IMR-90 (cell line): ENCODE results near the gene SNRPE. TPM values are rescaled to one million over a fixed set of nuclear protein-coding genes. Genes with fewer than 3 reads are reported as not detected.

Experiments used
- ATAC-seq: fragments of 200-7000 bp; cut with Tn5 transposase; 2 replicates; pipeline ENCODE4 v1.9.1; 2020; ENCODE audit warnings: low read depth, mild to moderate bottlenecking, moderate library complexity
- BruUV-seq: library from RNA; stranded (reverse); fragments of 400-500 nt; replicated peaks from 2 replicates; lab custom pipeline; 2021; lab: Mats Ljungman, UMichigan
- CTCF ChIA-PET: fragments of 300-600 bp; formaldehyde crosslinking; extraction: SDS; loops from one replicate; lab custom pipeline; 2021; ENCODE audit warnings: antibody characterized with exemption; lab: Yijun Ruan, JAX
- POLR2A ChIA-PET: fragments of 300-600 bp; sonication (Branson Sonifier 250); formaldehyde crosslinking; loops from one replicate; lab custom pipeline; 2022; ENCODE audit warnings: antibody characterized with exemption; ENCODE audit not compliant: unreplicated experiment; lab: Charles Lee
- DNase-seq: peaks from one replicate; pipeline ENCODE4 v3.0.0; 2013
- H2AFZ ChIP-seq: replicated peaks from 2 replicates; pipeline ENCODE3; 2013; ENCODE audit warnings: low read length, mild to moderate bottlenecking; ENCODE audit not compliant: poor library complexity
- H2AK5ac ChIP-seq: 2 replicates; pipeline ENCODE4 v1.6.1; 2013; ENCODE audit warnings: low read depth, low read length, inconsistent platforms
- H2AK9ac ChIP-seq: replicated peaks from 2 replicates; pipeline ENCODE3; 2013; ENCODE audit warnings: mild to moderate bottlenecking, low read depth, low read length, moderate library complexity; ENCODE audit not compliant: poor library complexity
- H2BK120ac ChIP-seq: 2 replicates; pipeline ENCODE4 v1.6.1; 2013; ENCODE audit warnings: low read depth, low read length, inconsistent platforms
- H2BK15ac ChIP-seq: 3 replicates; pipeline ENCODE4 v1.6.1; 2013; ENCODE audit warnings: low read depth, low read length, inconsistent platforms
- H2BK20ac ChIP-seq: 2 replicates; pipeline ENCODE4 v1.6.1; 2013; ENCODE audit warnings: low read depth, mild to moderate bottlenecking, inconsistent platforms, low read length, moderate library complexity
- H2BK5ac ChIP-seq: 2 replicates; pipeline ENCODE4 v1.6.1; 2013; ENCODE audit warnings: mild to moderate bottlenecking, low read depth, low read length, inconsistent platforms; ENCODE audit not compliant: poor library complexity, severe bottlenecking
- H3K14ac ChIP-seq: replicated peaks from 2 replicates; pipeline ENCODE4 v1.6.1; 2013; ENCODE audit warnings: low read depth, low read length, inconsistent platforms
- H3K18ac ChIP-seq: 2 replicates; pipeline ENCODE4 v1.6.1; 2013; ENCODE audit warnings: low read depth, low read length, control low read depth
- H3K23ac ChIP-seq: 2 replicates; pipeline ENCODE4 v1.6.1; 2013; ENCODE audit warnings: low read depth, low read length, inconsistent platforms
- H3K27ac ChIP-seq: 2 replicates; pipeline ENCODE4 v1.5.1; 2013; ENCODE audit warnings: mild to moderate bottlenecking, control low read depth, low read length; ENCODE audit not compliant: insufficient read depth
- H3K27me3 ChIP-seq: 2 replicates; pipeline ENCODE4 v1.6.1; 2013; ENCODE audit warnings: low read length; ENCODE audit not compliant: control insufficient read depth, insufficient read depth
- H3K36me3 ChIP-seq: 2 replicates; pipeline ENCODE4 v1.6.1; 2013; ENCODE audit warnings: low read length, mixed read lengths; ENCODE audit not compliant: control insufficient read depth, insufficient read depth
- H3K4ac ChIP-seq: 2 replicates; pipeline ENCODE4 v1.6.1; 2013; ENCODE audit warnings: low read depth, low read length, inconsistent platforms
- H3K4me1 ChIP-seq: 2 replicates; pipeline ENCODE4 v1.6.1; 2013; ENCODE audit warnings: low read length, mixed read lengths; ENCODE audit not compliant: control insufficient read depth, insufficient read depth
- H3K4me2 ChIP-seq: 2 replicates; pipeline ENCODE4 v1.6.1; 2013; ENCODE audit warnings: low read depth, mild to moderate bottlenecking, control low read depth, low read length, moderate library complexity
- H3K4me3 ChIP-seq: 2 replicates; pipeline ENCODE4 v1.5.1; 2013; ENCODE audit warnings: low read depth, mild to moderate bottlenecking, control low read depth, low read length, moderate library complexity; ENCODE audit not compliant: insufficient read depth
- H3K56ac ChIP-seq: 2 replicates; pipeline ENCODE4 v1.6.1; 2013; ENCODE audit warnings: low read length, inconsistent platforms; ENCODE audit not compliant: insufficient read depth; ENCODE audit errors: extremely low read depth
- H3K79me1 ChIP-seq, 2 experiments: 2 replicates each; pipeline ENCODE4 v1.6.1; 2013; ENCODE audit warnings: low read length in 2 of 2, inconsistent platforms in 1 of 2, low read depth in 1 of 2
- H3K9ac ChIP-seq: 2 replicates; pipeline ENCODE4 v1.6.1; 2013; ENCODE audit warnings: low read depth, low read length, control low read depth
- H3K9me1 ChIP-seq: 2 replicates; pipeline ENCODE4 v1.6.1; 2013; ENCODE audit warnings: low read length, inconsistent platforms; ENCODE audit not compliant: insufficient read depth
- H3K9me3 ChIP-seq: 2 replicates; pipeline ENCODE4 v1.6.1; 2013; ENCODE audit warnings: low read length; ENCODE audit not compliant: control insufficient read depth, insufficient read depth
- H4K20me1 ChIP-seq: 2 replicates; pipeline ENCODE4 v1.6.1; 2013; ENCODE audit warnings: low read length, inconsistent platforms; ENCODE audit not compliant: insufficient read depth
- H4K5ac ChIP-seq: 2 replicates; pipeline ENCODE4 v1.6.1; 2013; ENCODE audit warnings: mild to moderate bottlenecking, low read depth, low read length, control low read depth
- H4K8ac ChIP-seq, 2 experiments: 2 replicates each; pipeline ENCODE4 v1.6.1; 2013; ENCODE audit warnings: low read depth in 2 of 2, low read length in 2 of 2, control low read depth in 1 of 2, inconsistent platforms in 1 of 2
- H4K91ac ChIP-seq: 2 replicates; pipeline ENCODE4 v1.6.1; 2013; ENCODE audit warnings: low read depth, low read length, inconsistent platforms; ENCODE audit not compliant: insufficient read depth
- CHD1 ChIP-seq: IDR thresholded peaks from 2 replicates; pipeline ENCODE4 v1.6.1; 2012; ENCODE audit warnings: low read depth, low read length, improper control_type of control experiment
- RCOR1 ChIP-seq: IDR thresholded peaks from 2 replicates; pipeline ENCODE4 v1.6.1; 2012; ENCODE audit warnings: mild to moderate bottlenecking, low read length, improper control_type of control experiment; ENCODE audit not compliant: insufficient replicate concordance
- USF2 ChIP-seq: fragments of 150-350 bp; IDR thresholded peaks from 2 replicates; pipeline ENCODE4 v1.6.1; 2017; ENCODE audit warnings: mild to moderate bottlenecking, antibody characterized with exemption, low read length, low read depth
- WGBS, 2 experiments: methylation state at CpG; one replicate each; pipeline versions ENCODE4 v1.1.5 to v1.1.7; 2013; ENCODE audit warnings: missing lambda C conversion rate in 2 of 2; ENCODE audit not compliant: insufficient read length in 1 of 2; ENCODE audit errors: extremely low coverage in 2 of 2; 5-methylcytosine and 5-hydroxymethylcytosine counted together
- dilution Hi-C: fragments of 300-500 bp; cut with HindIII; formaldehyde crosslinking; loops from one replicate; pipeline ENCODE4 v1.14.3; 2018; ENCODE audit warnings: low sequenced_read_pairs; ENCODE audit not compliant: unreplicated experiment
- in situ Hi-C: fragments of 300-500 bp; cut with MboI; formaldehyde crosslinking; loops from 3 replicates; pipeline ENCODE4 v1.14.3; 2019; ENCODE audit warnings: low sequenced_read_pairs, inconsistent platforms, mixed read lengths
- intact Hi-C: fragments of 100-400 bp; cut with micrococcal nuclease; formaldehyde crosslinking; loops from 2 replicates; pipeline ENCODE4 v1.10.0; 2022
- polyA plus RNA-seq, 3 experiments: library from polyadenylated mRNA; depleted of rRNA; stranded (reverse); fragments of >200 nt; gene quantifications; 2 replicates each; pipeline ENCODE4 v1.2.3, GENCODE V29; 2012; ENCODE audit warnings: low replicate concordance in 1 of 3
- total RNA-seq: library from RNA; depleted of rRNA; stranded (reverse); fragments of >200 nt; gene quantifications from 2 replicates; pipeline ENCODE4 v1.2.3, GENCODE V29; 2012
- TF ChIP-seq, protein P1 (sequence below): conservative IDR thresholded peaks from 2 replicates; pipeline ENCODE4 v1.5.1; 2012; ENCODE audit warnings: mild to moderate bottlenecking, low read depth, low read length, improper control_type of control experiment

SNRPE gene
- total and polyA plus RNA-seq, 2 of the 4 experiments (the other 2 are of a cell fraction) = 43.6 to 219 TPM

GRCh38 chr1:203878422-203878821 lies 17.0 kb downstream of the SNRPE start (continued):
- TF ChIP-seq USF2 = no peak

DNA sequence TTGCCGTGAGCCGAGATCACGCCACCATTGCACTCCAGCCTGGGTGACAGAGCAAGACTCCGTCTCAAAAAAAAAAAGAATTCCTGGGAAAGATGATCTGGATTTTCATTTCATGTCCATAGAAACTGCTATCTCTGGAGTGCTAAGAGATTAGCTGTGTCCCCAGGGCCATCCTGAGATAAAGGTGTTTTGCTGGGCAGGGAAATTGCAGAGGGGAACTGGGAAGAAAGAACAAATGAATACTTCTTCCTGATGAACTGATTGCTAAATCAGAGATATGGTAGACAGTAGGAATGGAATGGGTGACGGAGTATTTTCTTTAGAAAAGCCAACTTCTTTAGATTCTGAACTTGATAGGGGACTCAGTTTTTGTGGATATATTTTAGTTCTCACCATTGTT lies 19.2 kb downstream of the SNRPE start:
- Histone ChIP-seq H2AK5ac (no peak overlapping the region), H3K4me3 (no peak overlapping the region), H2AFZ (no peak overlapping the region), H3K14ac (no peak overlapping the region), H3K79me1 (no peaks in the 10 kb centered on the region), H3K4ac (no peak overlapping the region), H3K9ac (no peak overlapping the region), H3K27me3 (no peaks in the 10 kb centered on the region), H3K23ac (no peak overlapping the region), H4K20me1 (no peaks in the 10 kb centered on the region), H2BK120ac (no peak overlapping the region), H4K8ac (no peak overlapping the region), H3K9me3 (no peaks in the 10 kb centered on the region), H2AK9ac (no peak overlapping the region), H2BK15ac (no peak overlapping the region), H2BK5ac (no peak overlapping the region), H3K4me1 (no peaks in the 10 kb centered on the region), H4K5ac (no peak overlapping the region), H3K18ac (no peak overlapping the region), H3K36me3 (peaks cover 1% of the 10 kb centered on the region; the same call in 1 of the 2 replicates), H3K56ac (no peak overlapping the region), H4K91ac (no peak overlapping the region), H3K27ac (no peak overlapping the region), H3K9me1 (no peaks in the 10 kb centered on the region), H3K4me2 (no peak overlapping the region), H2BK20ac (no peak overlapping the region)
- BruUV-seq = no TSS peak
- CTCF ChIA-PET = interaction anchor here (0.6 to 0.9 kb wide), 3 partner anchors 9 to 59 kb away, joined by 3 to 5 read pairs (median 3); no protein-coding TSS in a partner anchor
- TF ChIP-seq CHD1 (no peak), RCOR1 (no peak)
- TF ChIP-seq, protein P1, sequence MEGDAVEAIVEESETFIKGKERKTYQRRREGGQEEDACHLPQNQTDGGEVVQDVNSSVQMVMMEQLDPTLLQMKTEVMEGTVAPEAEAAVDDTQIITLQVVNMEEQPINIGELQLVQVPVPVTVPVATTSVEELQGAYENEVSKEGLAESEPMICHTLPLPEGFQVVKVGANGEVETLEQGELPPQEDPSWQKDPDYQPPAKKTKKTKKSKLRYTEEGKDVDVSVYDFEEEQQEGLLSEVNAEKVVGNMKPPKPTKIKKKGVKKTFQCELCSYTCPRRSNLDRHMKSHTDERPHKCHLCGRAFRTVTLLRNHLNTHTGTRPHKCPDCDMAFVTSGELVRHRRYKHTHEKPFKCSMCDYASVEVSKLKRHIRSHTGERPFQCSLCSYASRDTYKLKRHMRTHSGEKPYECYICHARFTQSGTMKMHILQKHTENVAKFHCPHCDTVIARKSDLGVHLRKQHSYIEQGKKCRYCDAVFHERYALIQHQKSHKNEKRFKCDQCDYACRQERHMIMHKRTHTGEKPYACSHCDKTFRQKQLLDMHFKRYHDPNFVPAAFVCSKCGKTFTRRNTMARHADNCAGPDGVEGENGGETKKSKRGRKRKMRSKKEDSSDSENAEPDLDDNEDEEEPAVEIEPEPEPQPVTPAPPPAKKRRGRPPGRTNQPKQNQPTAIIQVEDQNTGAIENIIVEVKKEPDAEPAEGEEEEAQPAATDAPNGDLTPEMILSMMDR = no peak
- DNase-seq (no peak), ATAC-seq (no peak)
- dilution Hi-C loops (no loop called here), in situ Hi-C loops (no loop called here), intact Hi-C loops (no loop called here)
- 100% methylated on average over 4 of the region's 5 CpGs; no CpG with 5 or more reads in 1 of the 2 experiments for WGBS, 2 experiments
- POLR2A ChIA-PET = no interaction called here
